ENCODE measurements around the gene PRH2.

PRH2 gene

DNA sequence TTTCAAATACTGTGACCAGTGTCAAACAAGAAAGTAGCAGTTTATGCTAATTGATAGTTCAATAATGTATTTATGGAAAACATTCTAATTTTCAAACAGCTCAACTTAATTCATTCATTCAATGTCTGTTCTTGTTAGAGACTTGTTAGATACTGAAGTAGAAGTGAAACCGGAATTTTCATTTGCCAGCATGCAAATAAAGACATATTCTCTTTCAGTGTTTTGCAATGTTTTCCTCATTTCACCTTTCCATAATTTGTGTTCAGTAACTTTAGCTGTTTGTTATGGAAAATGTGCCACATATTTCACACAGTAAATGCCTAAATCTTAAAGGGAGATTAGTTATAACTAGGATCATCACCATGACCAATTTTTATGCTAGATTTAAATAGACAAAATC, 36.4 kb downstream of the PRH2 start:
- no peak for DNase-seq

DNA sequence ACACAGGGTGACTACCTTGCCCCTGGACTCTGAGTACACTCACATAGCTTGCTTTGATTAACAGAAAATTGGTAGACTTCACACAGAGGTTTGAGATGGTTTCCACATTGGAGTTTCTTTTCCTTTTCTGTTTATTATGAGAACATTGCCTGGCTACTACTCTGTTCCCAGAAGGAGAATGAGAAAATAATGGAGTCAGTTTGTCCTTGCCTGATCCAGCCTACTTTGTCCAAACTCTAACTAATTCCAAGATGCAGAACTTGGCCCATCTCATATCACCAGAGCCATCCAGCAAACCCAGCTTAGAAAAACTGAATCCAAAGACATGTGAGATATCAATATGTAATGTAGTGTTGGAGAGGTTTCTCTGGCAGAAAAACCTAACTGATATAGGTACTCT, 37.3 kb downstream of the PRH2 start:
- no peak for DNase-seq

DNA sequence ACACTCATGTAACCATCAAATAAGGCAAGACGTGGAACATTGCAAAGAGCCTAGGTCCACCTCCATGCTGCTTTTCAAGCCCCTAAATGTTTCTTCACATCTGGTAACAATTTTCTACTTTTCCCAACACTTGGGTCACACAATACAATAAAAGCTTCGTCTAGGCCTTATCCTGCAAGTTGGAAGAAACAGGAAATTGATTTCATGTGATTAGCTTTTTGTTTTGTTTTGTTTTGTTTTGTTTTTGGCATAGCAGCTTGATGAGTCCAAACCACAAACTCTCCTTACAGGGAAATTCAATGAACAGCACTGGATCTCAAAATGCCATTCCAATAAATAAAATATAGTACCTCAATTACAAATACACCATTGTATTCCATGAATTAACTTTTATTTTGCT, 38.4 kb downstream of the PRH2 start:
- no peak for DNase-seq

DNA sequence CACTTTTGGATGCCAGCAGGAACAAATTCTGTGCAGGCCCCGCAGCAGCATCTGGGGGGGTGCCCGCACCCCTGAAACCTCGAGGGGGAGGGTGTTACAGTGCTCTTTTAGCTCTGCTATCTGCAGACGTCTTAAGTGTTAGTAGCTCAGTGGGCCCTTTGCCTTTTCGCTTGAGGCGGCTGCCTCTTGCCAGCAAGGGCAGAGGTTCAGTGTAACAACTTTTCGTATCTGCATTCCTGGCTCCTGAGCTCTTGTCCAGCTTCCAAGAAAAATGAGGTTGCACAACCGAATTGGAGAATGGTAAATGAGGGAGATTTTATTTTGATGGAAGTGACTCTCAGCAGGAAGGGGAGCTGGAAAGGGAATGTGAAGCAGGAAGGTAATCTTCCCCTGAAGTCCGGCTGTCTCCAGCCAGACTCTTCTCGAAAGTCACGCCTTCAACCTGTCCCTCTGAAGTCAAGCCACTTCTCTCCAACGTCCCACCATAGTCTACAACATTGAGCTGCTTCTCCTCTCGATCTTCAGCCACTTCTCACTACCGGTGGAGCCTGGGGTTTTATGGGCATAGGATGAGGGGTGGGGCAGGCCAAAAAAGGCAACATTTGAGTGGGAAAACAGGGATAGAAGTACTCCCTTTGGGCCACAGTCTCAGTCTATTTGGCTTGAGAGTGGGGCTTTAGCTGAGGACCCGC, 39.9 kb downstream of the PRH2 start:
- no peak for DNase-seq

DNA sequence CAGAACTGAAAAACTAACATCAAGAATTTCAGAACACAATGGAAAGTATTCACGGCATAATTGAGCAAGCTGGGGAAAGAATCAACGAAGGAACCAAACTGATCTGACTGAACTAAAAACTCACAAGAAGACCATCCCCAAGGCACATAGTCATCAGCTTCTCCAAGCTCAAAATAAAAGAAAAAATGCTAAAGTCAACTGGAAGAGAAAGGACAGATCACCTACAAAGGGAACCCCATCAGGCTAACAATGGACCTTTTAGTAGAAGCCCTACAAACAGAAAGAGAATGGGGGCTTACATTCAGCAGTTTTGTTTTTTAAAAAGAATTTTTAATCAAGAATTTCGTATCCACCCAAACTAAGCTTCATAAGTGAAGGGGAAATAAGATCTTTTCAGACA, 45.9 kb downstream of the PRH2 start:
- no peak for DNase-seq

DNA sequence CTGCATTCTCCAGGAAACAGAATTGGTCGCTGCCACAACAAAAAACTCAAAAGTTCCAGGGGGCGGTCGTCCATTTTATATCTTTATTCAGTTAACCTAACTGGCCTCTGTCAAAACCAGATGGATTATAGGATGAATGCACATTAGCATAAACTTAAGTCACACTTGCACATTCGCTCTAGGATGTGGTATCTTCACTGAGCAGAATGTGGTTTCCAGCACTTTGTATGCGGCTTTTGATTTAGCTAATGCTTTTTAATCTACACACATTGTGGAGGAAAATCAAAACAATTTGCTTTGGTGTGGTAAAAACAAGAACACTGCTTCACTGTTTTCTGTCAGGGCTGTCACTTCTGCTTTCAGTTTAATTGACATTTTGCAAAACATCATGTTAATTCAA, 53.2 kb downstream of the PRH2 start:
- DNase-seq: no peak
